ENCODE data around the gene KYAT1. TPM values are rescaled to one million over a fixed set of nuclear protein-coding genes. Genes with fewer than 3 reads are reported as not detected.

Gene KYAT1
- total RNA-seq, 1 experiment from 2014 or later = 14.6 TPM

GRCh38 chr9:128903079-128903461 is 21.3 kb upstream of the KYAT1 start:
- no peak overlapping the region for H3K4me2 ChIP-seq (ENCODE audit: insufficient read depth, insufficient read length, low read length)
- no peak overlapping the region for H2BK12ac ChIP-seq (ENCODE audit: insufficient read length, low read depth, low read length)
- no peak overlapping the region for H4K91ac ChIP-seq (ENCODE audit: insufficient read length, low read depth, low read length)
- no peak overlapping the region for H2BK20ac ChIP-seq (ENCODE audit: low read depth, low read length, poor library complexity, severe bottlenecking)
- H3K79me1 ChIP-seq (ENCODE audit: insufficient read depth, low read depth, low read length, poor library complexity, severe bottlenecking) = no peaks in the 10 kb centered on the region
- H3K4ac ChIP-seq (ENCODE audit: low read depth, low read length) = no peak overlapping the region
- Mint-ChIP-seq H3K9me3 (no peaks in the 10 kb centered on the region), H3K4me1 (peaks cover 2 to 7% of the 10 kb centered on the region in 2 experiments; a peak in 3 of 4 replicates), H3K36me3 (ENCODE audit: insufficient read depth in 1 of 3, low read depth in 3 of 3) (peaks cover 11 to 25% (median 14%) of the 10 kb centered on the region in 3 experiments), H3K27ac (no peak overlapping the region; a peak in 1 of 7 replicates), H3K4me3 (no peak overlapping the region), H3K27me3 (ENCODE audit: low read depth) (peaks cover 2% of the 10 kb centered on the region; the same call in 1 of the 2 replicates)
- H2AFZ ChIP-seq (ENCODE audit: low read length) = no peak overlapping the region
- no peak overlapping the region for H3K9ac ChIP-seq (ENCODE audit: extremely low read depth, insufficient read length, low read length)
- no peak for TF ChIP-seq CTCF (conservative IDR thresholded peaks at IDR 0.05)
- no peak overlapping the region for H3T11ph ChIP-seq (ENCODE audit: low read length)
- H4K8ac ChIP-seq (replicated peaks; ENCODE audit: insufficient read length, low read depth, low read length) = no peak overlapping the region
- no peak overlapping the region for H3K18ac ChIP-seq (ENCODE audit: insufficient read length, low read depth, low read length)
- H3K79me2 ChIP-seq (ENCODE audit: insufficient read depth, low read length) = peaks cover 5% of the 10 kb centered on the region; the same call in 1 of the 2 replicates
- no CpG with 5 or more reads among the region's 2 CpGs for WGBS (ENCODE audit: extremely low coverage, insufficient read length, low lambda C conversion rate)
- H3K14ac ChIP-seq (ENCODE audit: insufficient read depth, low read length) = no peak overlapping the region
- H2BK120ac ChIP-seq (ENCODE audit: low read depth, low read length, poor library complexity, severe bottlenecking) = no peak overlapping the region
- no peak overlapping the region for H2AK5ac ChIP-seq (ENCODE audit: insufficient read length, low read length)
- H3K23ac ChIP-seq (ENCODE audit: insufficient read length, low read depth, low read length) = no peak overlapping the region
- no peaks in the 10 kb centered on the region for H3K27me3 ChIP-seq (ENCODE audit: insufficient read depth, low read length)
- H2BK5ac ChIP-seq (ENCODE audit: insufficient read length, low read length) = no peak overlapping the region
- no peak overlapping the region for H4K5ac ChIP-seq (ENCODE audit: insufficient read length, low read depth, low read length)
- H3K27ac ChIP-seq (ENCODE audit: insufficient read length, low read depth, low read length) = no peak overlapping the region
- no peaks in the 10 kb centered on the region for H4K20me1 ChIP-seq (ENCODE audit: control insufficient read depth, insufficient read depth, insufficient read length)
- no peaks in the 10 kb centered on the region for H3K23me2 ChIP-seq (ENCODE audit: insufficient read length, low read depth, low read length, poor library complexity, severe bottlenecking)
- no peaks in the 10 kb centered on the region for H3K9me3 ChIP-seq (ENCODE audit: control insufficient read depth, low read depth, low read length)
- no peak overlapping the region for H3K56ac ChIP-seq (ENCODE audit: insufficient read length, low read depth, low read length)
- DNase-seq = no peak
- no peaks in the 10 kb centered on the region for H3K4me1 ChIP-seq (ENCODE audit: insufficient read depth, low read length)
- no peak overlapping the region for H2BK15ac ChIP-seq (ENCODE audit: low read depth, low read length)
